Mucosa of rectum (tissue), 2 donors: Measurements from ENCODE around the gene PPP1R8.
A peak's percentile ranks its signal among the peaks of the same experiment; 100 is the strongest.
"Not testable (repeated sequence)": the region's sequence is repeated elsewhere in the genome, so short reads cannot be mapped to it uniquely, and the experiment has no call there.

Source experiments
- H3K27ac ChIP-seq, 2 donors: one replicate each; pipeline ENCODE4 v1.7.0; 2013; ENCODE audit warnings: inconsistent platforms in 2 of 2, low read depth in 2 of 2, low read length in 2 of 2
- H3K27me3 ChIP-seq, 2 donors: one replicate each; pipeline ENCODE4 v1.7.0; 2013; ENCODE audit warnings: low read length in 2 of 2; ENCODE audit not compliant: control insufficient read depth in 2 of 2, insufficient read depth in 2 of 2
- H3K36me3 ChIP-seq, 2 donors: one replicate each; pipeline ENCODE4 v1.7.0; 2013; ENCODE audit warnings: low read length in 2 of 2; ENCODE audit not compliant: control insufficient read depth in 2 of 2, insufficient read depth in 2 of 2
- H3K4me1 ChIP-seq, 2 donors: one replicate each; pipeline ENCODE4 v1.7.0; 2013; ENCODE audit warnings: low read length in 2 of 2, mild to moderate bottlenecking in 1 of 2; ENCODE audit not compliant: control insufficient read depth in 2 of 2, insufficient read depth in 2 of 2
- H3K4me3 ChIP-seq, 2 donors: one replicate each; pipeline ENCODE4 v1.7.0; 2013; ENCODE audit warnings: low read length in 2 of 2
- H3K9ac ChIP-seq, 2 donors: one replicate each; pipeline ENCODE4 v1.7.0; 2013; ENCODE audit warnings: low read length in 2 of 2, low read depth in 1 of 2, mild to moderate bottlenecking in 1 of 2
- H3K9me3 ChIP-seq, 2 donors: one replicate each; pipeline ENCODE4 v1.7.0; 2013; ENCODE audit warnings: low read length in 2 of 2; ENCODE audit not compliant: control insufficient read depth in 2 of 2
- donor health status: healthy.
- donor health status: Normal muscosa, but diverticular disease.

PPP1R8 gene

DNA sequence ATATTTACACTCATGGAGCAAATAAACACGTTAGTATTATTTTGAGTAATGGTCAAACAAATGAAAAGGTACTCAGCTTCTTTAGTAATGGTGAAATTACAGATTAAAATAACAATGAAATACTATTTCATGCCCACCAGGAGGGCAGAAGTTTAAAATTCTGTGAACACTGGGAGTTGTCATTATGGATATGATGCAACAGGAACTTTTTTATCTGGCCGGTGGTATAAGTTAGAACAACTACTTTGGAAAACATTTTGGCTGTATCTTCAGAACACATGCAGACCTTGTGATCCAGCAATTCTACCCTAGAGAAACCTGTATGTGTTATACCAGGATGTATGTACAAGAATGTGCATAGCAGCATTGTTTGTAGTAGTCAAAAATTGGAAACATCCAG is 23.2 kb upstream of the PPP1R8 start:
- no peaks in the 10 kb centered on the region for H3K9me3 ChIP-seq
- H3K27ac ChIP-seq: no peak overlapping the region
- H3K27me3 ChIP-seq: no peaks in the 10 kb centered on the region
- H3K36me3 ChIP-seq: peaks cover 19 to 31% of the 10 kb centered on the region in 2 donors
- H3K4me3 ChIP-seq: no peak overlapping the region
- H3K4me1 ChIP-seq: no peaks in the 10 kb centered on the region
- H3K9ac ChIP-seq: no peak overlapping the region

DNA sequence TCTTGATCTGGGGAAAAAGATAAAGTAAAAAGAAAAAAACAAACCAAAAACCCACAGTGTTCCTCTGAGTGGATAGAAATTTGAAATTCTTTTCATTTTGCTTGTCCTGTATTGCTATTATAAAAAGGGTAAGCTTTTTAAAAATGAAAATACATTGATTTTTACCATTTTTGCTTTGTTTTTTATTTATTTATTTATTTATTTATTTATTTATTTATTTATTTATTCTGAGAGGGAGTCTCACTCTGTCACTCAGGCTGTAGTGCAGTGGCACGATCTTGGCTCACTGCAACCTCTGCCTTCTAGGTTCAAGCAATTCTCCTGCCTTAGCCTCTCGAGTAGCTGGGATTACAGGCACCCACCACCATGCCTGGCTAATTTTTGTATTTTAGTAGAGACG is 22.5 kb upstream of the PPP1R8 start:
- not testable (repeated sequence) for H3K9me3 ChIP-seq, H3K9ac ChIP-seq, H3K4me3 ChIP-seq, H3K4me1 ChIP-seq, H3K27me3 ChIP-seq, H3K27ac ChIP-seq
- H3K36me3 ChIP-seq: peaks cover 20 to 31% of the 10 kb centered on the region in 2 donors

DNA sequence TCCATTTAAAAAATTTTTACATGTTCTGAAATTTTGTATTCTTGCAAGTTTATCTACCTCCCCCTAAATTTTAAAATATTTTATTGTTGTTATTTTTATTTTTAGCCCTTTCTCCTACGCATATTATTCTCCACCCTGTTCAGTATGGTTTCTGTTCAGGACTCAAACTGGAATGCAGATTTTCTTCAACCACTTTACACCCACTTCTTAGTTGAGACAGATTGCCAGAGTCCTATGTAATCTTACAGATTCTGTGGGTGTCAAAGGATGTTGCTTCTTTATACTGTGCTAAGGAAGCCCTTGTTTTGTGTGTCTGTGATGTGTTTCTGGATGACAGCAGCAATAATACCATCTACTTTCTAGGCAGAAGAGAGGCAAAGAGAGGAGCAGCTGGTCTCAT is 20.7 kb upstream of the PPP1R8 start:
- no peak overlapping the region for H3K27ac ChIP-seq
- H3K9me3 ChIP-seq: no peaks in the 10 kb centered on the region
- H3K9ac ChIP-seq: no peak overlapping the region
- no peaks in the 10 kb centered on the region for H3K27me3 ChIP-seq
- H3K36me3 ChIP-seq: peaks cover 17 to 35% of the 10 kb centered on the region in 2 donors
- no peak overlapping the region for H3K4me3 ChIP-seq
- H3K4me1 ChIP-seq: no peaks in the 10 kb centered on the region

DNA sequence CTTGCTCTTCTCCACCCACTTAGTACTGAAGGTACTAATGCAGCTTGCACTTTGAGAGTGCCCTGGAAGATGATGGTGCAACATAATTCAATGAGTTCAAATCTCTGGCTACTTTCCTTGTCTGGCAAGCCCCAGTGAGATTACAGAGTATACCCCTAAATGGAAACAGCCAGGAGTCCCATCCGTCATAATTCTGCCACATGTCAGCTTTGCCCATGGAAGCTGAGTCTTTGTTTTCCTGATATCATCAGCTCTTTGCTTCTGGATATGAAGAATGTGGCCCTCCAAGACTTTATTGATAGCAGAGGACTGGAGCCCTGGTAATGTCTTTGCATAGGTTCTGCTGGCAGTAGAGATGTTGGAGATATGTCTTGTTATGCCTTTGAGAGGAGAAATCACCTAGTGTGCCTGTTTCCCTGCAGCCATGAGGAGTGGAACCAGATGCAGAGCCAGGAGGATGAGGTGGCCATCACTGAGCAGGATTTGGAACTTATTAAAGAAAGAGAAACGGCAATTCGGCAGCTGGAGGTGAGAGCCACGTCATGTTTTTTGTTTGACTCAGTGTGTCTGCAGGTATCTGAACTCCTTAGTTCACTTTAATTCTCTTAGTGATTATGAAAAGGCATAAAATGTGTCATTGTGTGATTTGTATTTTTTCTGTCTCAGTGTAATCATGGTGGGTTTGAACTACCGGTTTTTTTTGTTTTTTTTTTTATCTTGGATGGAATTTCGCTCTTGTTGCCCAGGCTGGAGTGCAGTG is 18.7 kb upstream of the PPP1R8 start:
- Histone ChIP-seq H3K36me3 (peaks cover 13 to 27% of the 10 kb centered on the region in 2 donors), H3K9ac (no peak overlapping the region), H3K4me1 (peaks cover 0 to 2% of the 10 kb centered on the region in 2 donors), H3K4me3 (no peak overlapping the region), H3K27ac (no peak overlapping the region), H3K27me3 (no peaks in the 10 kb centered on the region), H3K9me3 (no peaks in the 10 kb centered on the region)

DNA sequence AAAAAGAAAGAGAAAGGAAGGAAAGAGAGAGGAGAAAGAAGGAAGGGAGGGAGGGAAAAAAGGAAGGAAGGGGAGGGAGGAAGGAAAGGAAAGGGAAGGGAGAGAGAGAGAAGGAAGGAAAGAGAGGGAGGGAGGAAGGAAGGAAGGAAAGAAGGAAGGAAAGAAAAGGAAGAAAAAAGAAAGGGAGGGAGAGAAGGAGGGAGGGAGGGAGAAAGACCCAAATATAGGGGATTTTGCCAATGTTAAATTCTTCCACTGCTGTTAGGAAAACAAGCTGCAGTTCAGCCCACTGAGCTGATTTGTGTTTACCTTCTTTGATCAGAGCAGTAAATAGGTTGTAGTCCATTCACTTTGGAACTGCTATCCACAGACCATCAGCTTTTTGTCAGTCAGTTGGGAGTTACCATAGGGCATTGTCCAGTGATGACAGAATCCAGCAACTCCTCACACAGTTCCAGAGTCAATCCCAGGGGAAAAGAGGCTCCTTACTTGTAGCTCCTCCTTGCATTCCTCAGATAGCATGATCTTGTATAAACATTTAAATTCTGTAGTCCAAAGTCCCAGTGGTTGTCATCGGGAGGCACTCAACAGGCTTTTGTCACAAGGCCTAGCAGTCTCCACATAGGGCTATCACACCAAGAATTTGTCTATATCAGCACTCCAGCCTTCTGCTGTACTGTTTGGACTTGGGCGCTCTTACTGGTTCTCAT is 13.5 kb upstream of the PPP1R8 start:
- H3K9me3 ChIP-seq: no peaks in the 10 kb centered on the region
- no peak overlapping the region for H3K4me3 ChIP-seq
- H3K9ac ChIP-seq: no peak overlapping the region
- peaks cover 20 to 47% of the 10 kb centered on the region in 2 donors for H3K36me3 ChIP-seq
- peaks cover 5 to 8% of the 10 kb centered on the region in 2 donors for H3K4me1 ChIP-seq
- no peaks in the 10 kb centered on the region for H3K27me3 ChIP-seq
- peak overlapping the region; percentile 27 to 35 for H3K27ac ChIP-seq

DNA sequence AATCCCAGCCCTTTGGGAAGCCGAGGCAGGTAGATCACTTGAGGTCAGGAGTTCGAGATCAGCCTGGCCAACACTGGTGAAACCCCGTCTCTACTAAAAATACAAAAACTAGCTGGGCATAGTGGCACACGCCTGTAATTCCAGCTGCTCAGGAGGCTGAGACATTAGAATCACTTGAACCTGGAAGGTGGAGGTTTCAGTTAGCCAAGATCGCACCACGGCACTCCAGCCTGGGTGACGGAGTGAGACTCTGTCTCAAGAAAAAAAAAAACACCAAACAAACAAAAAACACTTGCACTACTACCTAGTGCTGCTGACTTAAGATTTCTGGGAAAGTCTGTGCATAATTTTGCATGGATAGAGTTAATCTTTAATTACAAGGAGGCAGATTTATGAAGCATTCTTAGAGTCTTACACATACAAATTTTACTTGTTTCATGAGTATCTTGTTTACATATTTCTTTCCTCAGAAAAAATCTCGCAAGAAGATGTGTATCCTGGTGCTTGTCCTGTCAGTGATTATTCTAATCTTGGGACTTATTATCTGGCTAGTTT is 8.7 kb upstream of the PPP1R8 start:
- H3K36me3 ChIP-seq: peaks cover 24 to 36% of the 10 kb centered on the region in 2 donors
- H3K9ac ChIP-seq: no peak overlapping the region
- no peak overlapping the region for H3K27ac ChIP-seq
- H3K4me1 ChIP-seq: peaks cover 5 to 7% of the 10 kb centered on the region in 2 donors
- H3K9me3 ChIP-seq: no peaks in the 10 kb centered on the region
- H3K4me3 ChIP-seq: no peak overlapping the region
- H3K27me3 ChIP-seq: no peaks in the 10 kb centered on the region

DNA sequence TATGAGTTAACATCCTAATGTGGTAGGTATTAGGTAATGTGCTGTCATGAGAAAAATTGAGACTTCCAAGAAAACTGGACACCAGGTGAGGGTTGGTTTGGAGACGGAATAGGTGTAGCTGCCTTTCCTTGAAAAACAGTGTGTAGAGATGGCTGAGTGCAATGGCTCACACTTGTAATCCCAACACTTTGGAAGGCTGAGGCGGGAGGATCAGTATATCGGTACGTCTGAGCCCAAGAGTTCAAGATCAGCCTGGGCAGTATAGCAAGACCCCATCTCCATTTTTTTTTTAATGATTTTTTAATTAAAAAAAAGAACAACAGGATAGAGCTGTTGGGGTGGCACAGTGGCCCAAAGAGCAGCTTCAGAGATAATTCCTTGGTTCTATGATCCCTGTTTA is 6.8 kb upstream of the PPP1R8 start:
- Histone ChIP-seq H3K4me1 (no peaks in the 10 kb centered on the region), H3K36me3 (peaks cover 24 to 25% of the 10 kb centered on the region in 2 donors), H3K4me3 (no peak overlapping the region), H3K9me3 (no peaks in the 10 kb centered on the region), H3K9ac (no peak overlapping the region), H3K27ac (no peak overlapping the region), H3K27me3 (no peaks in the 10 kb centered on the region)

DNA sequence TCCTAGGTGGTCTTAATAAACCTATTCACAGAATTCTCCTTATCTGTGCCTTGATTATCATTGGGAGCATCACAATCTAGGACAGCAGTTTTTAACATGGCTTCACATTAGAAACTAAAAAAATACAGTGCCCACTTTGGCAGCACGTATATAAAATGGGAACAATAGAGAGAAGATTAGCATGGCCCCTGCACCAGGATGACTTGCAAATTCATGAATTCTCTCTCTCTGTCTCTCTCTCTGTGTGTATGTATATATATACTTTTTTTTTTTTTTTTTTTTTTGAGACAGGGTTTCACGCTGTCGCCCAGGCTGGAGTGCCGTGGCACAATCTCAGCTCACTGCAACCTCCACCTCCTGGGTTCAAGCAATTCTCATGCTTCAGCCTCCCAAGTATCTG is 6.2 kb upstream of the PPP1R8 start:
- H3K36me3 ChIP-seq: peaks cover 20 to 23% of the 10 kb centered on the region in 2 donors

DNA sequence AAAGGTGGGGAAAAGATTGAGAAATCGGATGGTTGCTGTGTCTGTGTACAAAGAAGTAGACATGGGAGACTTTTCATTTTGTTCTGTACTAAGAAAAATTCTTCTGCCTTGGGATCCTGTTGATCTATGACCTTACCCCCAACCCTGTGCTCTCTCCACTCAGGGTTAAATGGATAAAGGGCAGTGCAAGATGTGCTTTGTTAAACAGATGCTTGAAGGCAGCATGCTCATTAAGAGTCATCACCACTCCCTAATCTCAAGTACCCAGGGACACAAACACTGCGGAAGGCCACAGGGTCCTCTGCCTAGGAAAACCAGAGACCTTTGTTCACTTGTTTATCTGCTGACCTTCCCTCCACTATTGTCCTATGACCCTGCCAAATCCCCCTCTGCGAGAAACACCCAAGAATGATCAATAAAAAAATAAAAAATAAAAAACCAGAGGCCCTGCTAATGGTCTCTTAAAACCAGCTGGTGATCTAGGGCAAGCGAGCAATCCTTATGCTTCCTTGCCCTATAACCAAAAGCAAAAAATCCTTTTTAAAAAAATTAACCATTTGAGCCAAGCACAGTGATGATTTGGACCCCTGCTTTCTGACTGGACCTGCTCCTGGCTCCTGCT is 1.1 kb upstream of the PPP1R8 start:
- not testable (repeated sequence) for H3K27ac ChIP-seq, H3K4me1 ChIP-seq, H3K27me3 ChIP-seq, H3K9me3 ChIP-seq
- Histone ChIP-seq H3K36me3 (peaks cover 10 to 14% of the 10 kb centered on the region in 2 donors), H3K4me3 (peak overlapping the region in 1 of 2 donors; percentile 90), H3K9ac (peak overlapping the region in 1 of 2 donors; percentile 87)

More for the DNA sequence above, 6.2 kb upstream of the PPP1R8 start:
- no peak overlapping the region for H3K4me3 ChIP-seq
- no peak overlapping the region for H3K9ac ChIP-seq
- no peaks in the 10 kb centered on the region for H3K27me3 ChIP-seq
- no peaks in the 10 kb centered on the region for H3K9me3 ChIP-seq
- no peaks in the 10 kb centered on the region for H3K4me1 ChIP-seq
- no peak overlapping the region for H3K27ac ChIP-seq
